ENCODE data around the gene PON2. TPM values are rescaled to one million over a fixed set of nuclear protein-coding genes. Genes with fewer than 3 reads are reported as not detected.
A peak's percentile ranks its signal among the peaks of the same experiment; 100 is the strongest.

PON2 gene
- total and polyA plus RNA-seq, 2 of the 13 experiments (the other 11 are each of a cell fraction or from before 2014, with no cell fraction given) = 202 to 217 TPM

DNA sequence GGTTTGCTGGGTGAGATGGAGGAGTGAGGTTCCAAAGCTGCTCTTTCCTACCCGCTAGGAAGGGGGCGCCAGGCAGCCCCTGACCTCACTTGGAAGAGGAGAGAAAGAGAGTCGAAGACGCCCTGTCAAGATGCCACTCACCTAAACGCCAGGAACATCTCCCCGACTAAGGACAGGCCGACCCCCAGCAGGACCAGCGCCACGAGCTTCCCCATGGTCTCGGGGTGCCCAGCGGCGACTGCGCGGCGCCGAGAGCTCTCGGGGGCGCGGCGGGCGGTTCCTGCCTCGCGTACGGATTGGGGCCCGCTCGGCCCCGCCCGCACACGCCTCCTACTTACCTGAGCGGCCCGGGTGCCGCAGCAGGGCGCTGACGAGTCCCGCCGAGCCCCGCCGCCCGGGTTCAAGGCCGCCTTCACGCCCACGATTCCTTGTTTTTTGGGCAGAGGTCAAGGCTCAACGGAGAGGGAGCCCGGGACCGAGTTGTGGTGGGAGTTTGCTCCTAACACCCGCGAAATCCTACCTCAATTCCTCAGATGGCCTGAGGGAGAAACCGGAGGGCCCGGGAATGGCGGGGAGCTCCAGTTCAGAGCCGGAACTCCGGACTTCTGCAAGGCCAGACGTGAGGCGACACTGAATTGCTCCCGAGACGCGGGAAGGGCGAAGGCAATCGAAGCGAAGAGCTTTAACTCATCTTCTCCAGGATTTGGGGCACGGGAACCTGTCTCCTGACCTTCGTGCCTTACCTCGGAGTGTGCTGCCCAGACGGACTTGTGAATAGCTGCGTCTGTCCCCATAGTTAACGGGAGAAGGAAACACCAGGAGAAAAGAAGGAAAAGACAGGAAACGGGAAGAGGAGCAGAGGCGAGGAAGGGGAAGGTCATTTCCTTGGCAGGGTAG is 38.4 kb downstream of the PON2 start, which contains the start of gene PON3 (continued):
- TF ChIP-seq, protein P1, sequence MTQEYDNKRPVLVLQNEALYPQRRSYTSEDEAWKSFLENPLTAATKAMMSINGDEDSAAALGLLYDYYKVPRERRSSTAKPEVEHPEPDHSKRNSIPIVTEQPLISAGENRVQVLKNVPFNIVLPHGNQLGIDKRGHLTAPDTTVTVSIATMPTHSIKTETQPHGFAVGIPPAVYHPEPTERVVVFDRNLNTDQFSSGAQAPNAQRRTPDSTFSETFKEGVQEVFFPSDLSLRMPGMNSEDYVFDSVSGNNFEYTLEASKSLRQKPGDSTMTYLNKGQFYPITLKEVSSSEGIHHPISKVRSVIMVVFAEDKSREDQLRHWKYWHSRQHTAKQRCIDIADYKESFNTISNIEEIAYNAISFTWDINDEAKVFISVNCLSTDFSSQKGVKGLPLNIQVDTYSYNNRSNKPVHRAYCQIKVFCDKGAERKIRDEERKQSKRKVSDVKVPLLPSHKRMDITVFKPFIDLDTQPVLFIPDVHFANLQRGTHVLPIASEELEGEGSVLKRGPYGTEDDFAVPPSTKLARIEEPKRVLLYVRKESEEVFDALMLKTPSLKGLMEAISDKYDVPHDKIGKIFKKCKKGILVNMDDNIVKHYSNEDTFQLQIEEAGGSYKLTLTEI (CRISPR knock-in tag; conservative IDR thresholded peaks at IDR 0.05) = no peak
- TF ChIP-seq CCDC6 (CRISPR knock-in tag; IDR thresholded peaks at IDR 0.05) (peak; percentile 40; the same call in 1 of the 2 replicates), ZNF530 (CRISPR knock-in tag; IDR thresholded peaks at IDR 0.05; ENCODE audit: low read depth) (no peak), TEAD3 (CRISPR knock-in tag; optimal IDR thresholded peaks at IDR 0.05; ENCODE audit: borderline replicate concordance) (no peak), SCMH1 (CRISPR knock-in tag; IDR thresholded peaks at IDR 0.05; ENCODE audit: borderline replicate concordance) (no peak), ZKSCAN1 (IDR thresholded peaks at IDR 0.05; ENCODE audit: low read length) (no peak), MYC (CRISPR knock-in tag; IDR thresholded peaks at IDR 0.05; ENCODE audit: borderline replicate concordance) (peak; percentile 80; the same call in 1 of the 2 replicates), PCBP2 (optimal IDR thresholded peaks at IDR 0.05; ENCODE audit: low read depth, low read length, poor library complexity, severe bottlenecking) (no peak), ZNF432 (CRISPR knock-in tag; IDR thresholded peaks at IDR 0.05; ENCODE audit: borderline replicate concordance) (0 out of 2 replicates have a peak, but pooled peaks have one; percentile 65), HOXD1 (CRISPR knock-in tag; IDR thresholded peaks at IDR 0.05) (no peak; the same call in 1 of the 2 replicates), ZFP36L1 (CRISPR knock-in tag; IDR thresholded peaks at IDR 0.05) (no peak), ONECUT2 (CRISPR knock-in tag; IDR thresholded peaks at IDR 0.05) (0 out of 2 replicates have a peak, but pooled peaks have one; percentile 8), ZSCAN12 (CRISPR knock-in tag; IDR thresholded peaks at IDR 0.05) (no peak), NFKB2 (CRISPR knock-in tag; IDR thresholded peaks at IDR 0.05; ENCODE audit: borderline replicate concordance) (peak; percentile 88; the same call in 1 of the 2 replicates), HHEX (CRISPR knock-in tag; IDR thresholded peaks at IDR 0.05) (no peak), HES4 (CRISPR knock-in tag; IDR thresholded peaks at IDR 0.05; ENCODE audit: borderline replicate concordance) (peak; percentile 80)
- TF ChIP-seq, protein P2, sequence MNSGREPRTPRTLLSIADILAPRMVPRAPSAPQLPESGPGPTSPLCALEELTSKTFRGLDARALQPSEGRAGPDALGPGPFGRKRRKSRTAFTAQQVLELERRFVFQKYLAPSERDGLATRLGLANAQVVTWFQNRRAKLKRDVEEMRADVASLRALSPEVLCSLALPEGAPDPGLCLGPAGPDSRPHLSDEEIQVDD (CRISPR knock-in tag; IDR thresholded peaks at IDR 0.05; ENCODE audit: borderline replicate concordance) = peak; percentile 48; the same call in 1 of the 2 replicates
- TF ChIP-seq, protein P3, sequence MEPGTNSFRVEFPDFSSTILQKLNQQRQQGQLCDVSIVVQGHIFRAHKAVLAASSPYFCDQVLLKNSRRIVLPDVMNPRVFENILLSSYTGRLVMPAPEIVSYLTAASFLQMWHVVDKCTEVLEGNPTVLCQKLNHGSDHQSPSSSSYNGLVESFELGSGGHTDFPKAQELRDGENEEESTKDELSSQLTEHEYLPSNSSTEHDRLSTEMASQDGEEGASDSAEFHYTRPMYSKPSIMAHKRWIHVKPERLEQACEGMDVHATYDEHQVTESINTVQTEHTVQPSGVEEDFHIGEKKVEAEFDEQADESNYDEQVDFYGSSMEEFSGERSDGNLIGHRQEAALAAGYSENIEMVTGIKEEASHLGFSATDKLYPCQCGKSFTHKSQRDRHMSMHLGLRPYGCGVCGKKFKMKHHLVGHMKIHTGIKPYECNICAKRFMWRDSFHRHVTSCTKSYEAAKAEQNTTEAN (CRISPR knock-in tag; conservative IDR thresholded peaks at IDR 0.05) = no peak
- TF ChIP-seq, protein P4, sequence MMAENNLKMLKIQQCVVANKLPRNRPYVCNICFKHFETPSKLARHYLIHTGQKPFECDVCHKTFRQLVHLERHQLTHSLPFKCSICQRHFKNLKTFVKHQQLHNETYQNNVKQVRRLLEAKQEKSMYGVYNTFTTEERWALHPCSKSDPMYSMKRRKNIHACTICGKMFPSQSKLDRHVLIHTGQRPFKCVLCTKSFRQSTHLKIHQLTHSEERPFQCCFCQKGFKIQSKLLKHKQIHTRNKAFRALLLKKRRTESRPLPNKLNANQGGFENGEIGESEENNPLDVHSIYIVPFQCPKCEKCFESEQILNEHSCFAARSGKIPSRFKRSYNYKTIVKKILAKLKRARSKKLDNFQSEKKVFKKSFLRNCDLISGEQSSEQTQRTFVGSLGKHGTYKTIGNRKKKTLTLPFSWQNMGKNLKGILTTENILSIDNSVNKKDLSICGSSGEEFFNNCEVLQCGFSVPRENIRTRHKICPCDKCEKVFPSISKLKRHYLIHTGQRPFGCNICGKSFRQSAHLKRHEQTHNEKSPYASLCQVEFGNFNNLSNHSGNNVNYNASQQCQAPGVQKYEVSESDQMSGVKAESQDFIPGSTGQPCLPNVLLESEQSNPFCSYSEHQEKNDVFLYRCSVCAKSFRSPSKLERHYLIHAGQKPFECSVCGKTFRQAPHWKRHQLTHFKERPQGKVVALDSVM (CRISPR knock-in tag; IDR thresholded peaks at IDR 0.05) = peak; percentile 63; the same call in 1 of the 2 replicates
- TF ChIP-seq, protein P5, sequence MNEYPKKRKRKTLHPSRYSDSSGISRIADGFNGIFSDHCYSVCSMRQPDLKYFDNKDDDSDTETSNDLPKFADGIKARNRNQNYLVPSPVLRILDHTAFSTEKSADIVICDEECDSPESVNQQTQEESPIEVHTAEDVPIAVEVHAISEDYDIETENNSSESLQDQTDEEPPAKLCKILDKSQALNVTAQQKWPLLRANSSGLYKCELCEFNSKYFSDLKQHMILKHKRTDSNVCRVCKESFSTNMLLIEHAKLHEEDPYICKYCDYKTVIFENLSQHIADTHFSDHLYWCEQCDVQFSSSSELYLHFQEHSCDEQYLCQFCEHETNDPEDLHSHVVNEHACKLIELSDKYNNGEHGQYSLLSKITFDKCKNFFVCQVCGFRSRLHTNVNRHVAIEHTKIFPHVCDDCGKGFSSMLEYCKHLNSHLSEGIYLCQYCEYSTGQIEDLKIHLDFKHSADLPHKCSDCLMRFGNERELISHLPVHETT (CRISPR knock-in tag; conservative IDR thresholded peaks at IDR 0.05) = peak; percentile 28; the same call in 1 of the 2 replicates

All from HepG2 (cell line).